Stimulated activated naive CD8-positive, alpha-beta T cell treated with anti-CD3 and anti-CD28 coated beads, Interleukin-15, Interleukin-2, amounts not matched to agents 100 U/mL and 50 U/mL, for 24 hours (primary cell): ENCODE data around the gene PTPRD.
"Not testable (repeated sequence)": the region's sequence is repeated elsewhere in the genome, so short reads cannot be mapped to it uniquely, and the experiment has no call there.

Experiments used
- ATAC-seq: fragments of 150-1000 bp; cut with Tn5 transposase; one replicate; pipeline ENCODE4 v1.10.0; 2021
- DNase-seq: peaks from one replicate; pipeline ENCODE4 v3.0.0; 2021

Gene PTPRD

DNA sequence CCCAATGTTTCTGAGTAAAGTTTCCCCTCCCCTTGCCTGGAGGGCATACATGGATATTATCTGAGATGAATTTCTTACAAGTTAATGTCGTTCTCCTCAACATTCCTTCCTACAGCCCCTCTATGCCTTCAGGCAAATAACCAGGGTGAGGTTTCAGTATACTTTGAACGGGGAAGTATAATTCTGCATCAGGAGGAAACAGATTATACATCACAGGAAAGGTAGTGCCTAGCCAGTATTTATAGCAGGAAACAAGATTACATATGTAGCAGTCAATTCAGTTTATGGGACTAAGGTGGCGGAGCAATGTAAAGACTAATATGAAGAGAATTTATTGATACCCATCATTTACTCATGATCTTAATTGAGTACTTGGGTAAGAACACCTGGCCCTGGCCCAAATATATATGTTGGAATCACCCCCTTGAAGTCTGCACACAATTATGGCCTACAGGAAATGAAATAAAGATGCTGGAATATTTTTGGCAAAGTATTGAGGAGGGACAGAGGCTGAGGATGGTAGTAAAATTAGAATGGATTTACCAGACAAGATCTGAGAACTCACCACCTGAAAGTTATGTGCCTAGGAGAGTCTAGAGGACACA, 661.1 kb downstream of the PTPRD start:
- no peak for ATAC-seq
- no peak for DNase-seq

DNA sequence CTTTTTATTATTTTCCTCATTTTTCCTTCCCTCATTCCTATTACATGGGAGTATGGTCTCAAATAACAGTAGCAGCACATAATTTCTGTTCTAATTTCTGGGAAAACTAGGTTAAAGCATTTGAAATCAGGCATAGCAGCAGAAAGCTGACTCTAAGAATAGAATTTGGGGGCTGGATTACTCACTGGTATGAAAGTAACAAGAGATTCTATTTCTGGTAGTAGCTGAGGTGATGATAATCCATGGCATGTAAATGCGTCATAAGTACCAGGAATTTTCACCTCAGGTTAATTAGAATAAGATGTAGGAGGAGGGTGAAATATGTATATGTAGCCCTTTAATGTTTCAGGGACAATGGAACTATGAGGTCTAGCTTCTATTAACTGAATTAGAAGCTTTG, 662.0 kb downstream of the PTPRD start:
- DNase-seq = no peak
- no peak for ATAC-seq

DNA sequence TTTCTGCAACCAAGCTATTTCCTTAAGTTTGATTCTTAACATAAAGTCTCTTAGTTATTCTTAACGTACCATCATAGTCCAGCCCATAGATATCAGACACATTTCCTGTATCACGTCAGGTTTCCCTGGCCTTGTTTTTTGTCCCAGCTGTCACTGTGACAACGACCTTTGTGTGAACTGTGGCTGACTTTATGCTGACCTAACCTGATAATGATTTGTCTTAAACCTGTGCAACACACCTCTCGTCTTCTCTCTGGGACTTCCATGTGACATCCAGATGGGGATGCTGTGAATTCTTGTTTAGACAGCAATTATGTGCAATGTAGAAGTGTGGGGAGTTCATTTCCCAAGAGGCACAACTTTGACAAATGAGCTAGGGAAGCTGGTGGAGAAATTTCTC, 662.8 kb downstream of the PTPRD start:
- no peak for ATAC-seq
- DNase-seq = no peak

DNA sequence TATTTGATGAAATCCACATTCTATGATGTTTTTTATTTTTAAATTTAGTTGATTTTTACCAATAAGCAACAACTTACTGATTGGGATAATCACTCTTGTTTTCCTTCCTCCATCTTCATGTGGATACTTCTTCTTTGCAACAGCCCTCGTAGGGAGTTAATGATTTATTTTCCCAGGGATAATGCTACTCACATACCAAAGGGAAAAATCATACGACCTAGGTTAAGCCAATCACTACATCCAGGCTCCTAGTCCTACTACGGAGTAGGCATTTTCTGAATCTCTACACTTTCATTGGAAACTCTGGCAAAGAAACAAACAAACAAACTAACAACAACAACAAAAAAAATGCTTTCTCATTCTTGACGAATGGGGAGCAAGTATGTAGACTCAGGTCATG, 663.4 kb downstream of the PTPRD start:
- DNase-seq (no peak), ATAC-seq (no peak)

DNA sequence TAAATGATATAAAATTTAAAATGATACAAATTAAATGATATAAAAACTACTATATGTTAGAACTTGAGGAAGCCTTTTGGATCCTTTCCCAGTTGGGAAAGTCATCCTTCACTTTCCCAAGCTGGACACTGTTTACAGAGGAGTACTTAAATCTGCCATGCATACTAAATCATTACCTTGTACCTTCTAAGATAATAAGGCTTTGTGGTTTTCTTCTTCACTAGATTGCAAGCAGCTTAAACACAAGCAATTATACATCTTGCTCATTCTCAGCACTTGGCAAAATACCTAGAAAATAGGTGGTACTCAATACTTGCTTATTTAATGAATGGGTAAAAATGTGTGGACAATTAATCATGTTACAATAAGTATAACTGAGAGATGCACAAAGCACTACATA, 666.8 kb downstream of the PTPRD start:
- no peak for ATAC-seq

DNA sequence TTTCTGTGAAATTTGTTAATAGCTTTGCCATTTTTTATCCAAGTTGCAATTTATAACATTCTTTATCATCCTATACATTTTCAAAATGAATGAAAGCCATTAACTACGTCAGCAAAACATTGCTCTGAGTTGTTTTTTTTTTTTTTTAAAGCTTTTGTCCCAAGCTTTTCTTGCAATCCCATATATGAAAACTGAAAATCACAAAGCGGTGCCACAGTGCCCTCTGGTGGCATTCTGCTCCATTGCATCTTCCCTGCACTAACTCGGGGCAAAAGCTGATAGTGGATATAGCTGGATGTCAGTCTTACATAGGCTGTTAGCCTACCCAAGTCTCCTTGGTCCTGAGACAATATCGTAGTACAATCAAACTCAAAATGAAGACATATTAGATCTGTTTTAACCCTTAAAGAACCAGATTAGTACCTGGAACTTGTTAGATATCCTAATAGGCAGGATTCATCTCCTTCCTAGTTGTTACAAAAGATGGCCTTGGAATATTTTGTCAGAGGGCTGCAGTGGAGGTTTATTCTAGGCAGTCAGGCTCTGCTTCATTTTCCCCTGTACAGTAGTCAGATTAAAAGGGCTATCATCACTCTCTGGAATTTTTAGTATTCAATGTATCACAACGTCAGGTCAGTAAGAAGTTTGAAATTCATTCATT, 669.9 kb downstream of the PTPRD start:
- peak; percentile 65 for ATAC-seq
- DNase-seq = peak; percentile 57

More for the DNA sequence above, 666.8 kb downstream of the PTPRD start:
- DNase-seq = no peak

DNA sequence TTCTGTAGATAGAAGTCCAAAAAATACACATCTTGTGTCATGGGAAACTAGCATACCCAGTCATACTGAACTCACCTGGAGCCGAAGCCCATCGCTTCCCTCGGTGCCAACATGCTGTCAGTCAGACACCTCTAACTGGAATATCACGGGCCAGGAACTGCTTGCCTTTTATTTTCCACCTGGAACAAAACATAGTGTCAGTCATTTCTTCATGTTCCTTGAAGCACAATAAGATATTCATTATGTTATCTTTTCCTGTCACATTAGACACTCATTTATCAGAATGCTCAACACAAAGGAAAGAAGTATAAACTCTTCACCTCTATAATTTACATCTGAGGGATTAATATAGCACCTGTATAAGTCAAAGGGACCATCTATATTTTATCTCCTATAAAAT, 674.4 kb downstream of the PTPRD start:
- DNase-seq (no peak), ATAC-seq (no peak)

DNA sequence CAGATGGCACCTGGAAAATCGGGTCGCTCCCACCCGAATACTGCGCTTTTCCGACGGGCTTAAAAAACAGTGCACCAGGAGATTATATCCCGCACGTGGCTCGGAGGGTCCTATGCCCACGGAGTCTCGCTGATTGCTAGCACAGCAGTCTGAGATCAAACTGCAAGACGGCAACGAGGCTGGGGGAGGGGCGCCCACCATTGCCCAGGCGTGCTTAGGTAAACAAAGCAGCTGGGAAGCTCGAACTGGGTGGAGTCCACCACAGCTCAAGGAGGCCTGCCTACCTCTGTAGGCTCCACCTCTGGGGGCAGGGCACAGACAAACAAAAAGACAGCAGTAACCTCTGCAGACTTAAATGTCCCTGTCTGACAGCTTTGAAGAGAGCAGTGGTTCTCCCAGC, 681.3 kb downstream of the PTPRD start:
- DNase-seq, ATAC-seq: not testable (repeated sequence)

DNA sequence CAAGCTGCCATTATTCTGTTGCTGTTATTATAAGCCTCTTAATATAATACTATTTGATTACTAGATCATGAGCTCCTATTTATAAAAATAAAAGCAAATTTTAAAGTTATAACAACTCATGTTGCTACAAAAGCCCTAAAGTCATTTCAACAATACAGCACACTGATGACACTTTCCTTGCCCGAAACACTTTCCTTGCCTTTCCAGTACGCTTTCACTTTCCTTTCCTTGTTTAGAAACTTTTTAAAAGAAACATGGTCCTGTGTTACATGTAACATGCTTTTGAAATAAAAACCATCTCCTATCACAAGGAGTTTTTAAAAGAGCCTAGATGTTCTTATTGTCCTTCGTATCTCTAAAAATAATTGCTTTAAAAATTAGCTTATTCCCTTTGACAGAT, 688.4 kb downstream of the PTPRD start:
- DNase-seq (no peak), ATAC-seq (no peak)

DNA sequence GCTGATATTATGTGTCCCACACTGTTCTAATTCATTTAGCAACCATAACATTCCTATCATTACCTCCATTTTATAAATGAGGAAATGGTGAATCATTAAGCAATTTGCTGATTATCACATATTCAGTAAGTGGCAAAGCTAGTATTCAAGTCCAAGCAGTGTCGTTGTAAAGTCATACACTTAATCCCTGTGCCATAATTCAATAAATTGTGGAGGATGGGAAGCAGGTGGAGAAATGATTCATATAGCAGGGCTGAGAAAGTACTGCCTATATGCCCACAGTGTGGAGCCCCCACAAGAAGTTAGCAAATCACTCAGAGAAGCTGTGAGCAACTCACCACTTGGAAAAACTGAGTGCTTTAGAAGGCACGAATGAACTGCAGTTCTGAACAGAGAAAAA, 691.0 kb downstream of the PTPRD start:
- DNase-seq = no peak
- no peak for ATAC-seq

DNA sequence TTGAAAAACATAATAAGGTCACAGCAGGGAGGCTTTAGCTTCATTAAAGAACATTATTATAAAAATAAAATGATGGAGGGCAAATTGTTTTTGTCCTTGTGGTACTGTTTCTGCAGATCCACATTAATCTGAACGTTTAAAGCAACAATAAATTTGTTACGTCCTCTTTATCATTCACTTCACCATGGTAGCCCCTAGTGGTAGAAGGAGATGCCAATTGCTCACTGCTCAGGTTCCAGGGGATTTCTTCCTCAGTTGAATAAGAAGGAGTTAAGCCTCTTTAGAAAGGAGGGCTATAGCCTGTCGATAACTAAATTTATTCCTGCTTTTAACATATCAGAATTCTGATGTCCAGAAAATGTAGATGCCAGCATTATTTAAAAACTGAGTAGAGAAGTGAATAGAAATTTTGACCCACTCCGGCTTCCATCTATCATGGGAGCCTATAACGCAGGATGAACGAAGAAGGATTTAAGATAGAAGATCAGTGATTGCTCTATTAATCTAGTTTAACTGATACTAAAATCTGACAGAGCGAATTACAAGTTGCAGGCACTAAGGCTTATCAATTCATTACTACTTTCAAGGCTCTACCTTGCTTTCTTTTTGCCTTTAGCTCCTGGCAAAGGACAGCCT, 692.3 kb downstream of the PTPRD start:
- ATAC-seq = no peak

DNA sequence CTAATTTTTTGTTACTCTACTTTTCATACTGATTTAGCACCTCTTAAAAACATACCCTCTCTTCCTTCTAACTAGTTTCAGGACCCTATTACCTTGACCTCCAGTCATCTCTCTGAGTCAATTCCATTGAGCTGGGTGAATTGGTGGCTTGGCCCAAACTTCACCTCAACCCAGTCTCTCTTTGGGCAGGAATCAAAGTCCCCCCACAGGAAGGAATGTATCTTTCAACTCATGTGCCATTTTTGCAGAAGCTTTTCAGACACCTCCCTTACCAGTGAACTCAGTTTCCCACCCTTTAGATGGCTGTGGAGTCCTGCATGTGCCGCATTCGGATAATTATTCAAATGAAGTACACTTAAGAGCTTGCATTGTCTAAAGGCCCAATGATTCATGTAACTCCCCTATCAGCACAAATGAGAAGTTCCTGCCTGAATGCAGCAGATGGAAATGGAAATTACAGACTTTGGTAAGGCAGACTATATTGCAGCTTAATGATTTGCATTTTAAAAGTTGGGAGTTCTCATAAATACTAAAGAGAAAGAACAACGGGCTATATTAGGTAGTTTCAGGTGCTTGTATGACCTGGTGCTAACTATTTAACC, 693.5 kb downstream of the PTPRD start:
- ATAC-seq (no peak), DNase-seq (no peak)

More for the DNA sequence above, 692.3 kb downstream of the PTPRD start:
- DNase-seq = no peak

DNA sequence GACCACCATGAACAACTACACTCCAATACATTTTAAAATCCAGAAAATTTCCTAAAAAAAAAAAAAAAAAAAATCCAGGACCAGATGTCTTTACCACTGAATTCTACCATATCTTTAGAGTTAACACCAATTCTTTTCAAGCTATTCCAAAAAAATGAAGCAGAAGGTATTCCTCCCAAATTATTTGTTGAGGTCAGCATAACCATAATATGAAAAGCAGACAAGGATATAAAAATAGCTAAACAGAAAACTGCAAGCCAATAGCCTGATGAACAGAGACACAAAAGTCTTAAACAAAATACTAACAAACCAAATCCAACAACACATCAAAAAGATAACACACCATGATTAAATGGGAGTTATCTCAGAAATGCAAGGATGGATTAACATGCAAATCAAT, 695.4 kb downstream of the PTPRD start:
- no peak for ATAC-seq
- DNase-seq = no peak

DNA sequence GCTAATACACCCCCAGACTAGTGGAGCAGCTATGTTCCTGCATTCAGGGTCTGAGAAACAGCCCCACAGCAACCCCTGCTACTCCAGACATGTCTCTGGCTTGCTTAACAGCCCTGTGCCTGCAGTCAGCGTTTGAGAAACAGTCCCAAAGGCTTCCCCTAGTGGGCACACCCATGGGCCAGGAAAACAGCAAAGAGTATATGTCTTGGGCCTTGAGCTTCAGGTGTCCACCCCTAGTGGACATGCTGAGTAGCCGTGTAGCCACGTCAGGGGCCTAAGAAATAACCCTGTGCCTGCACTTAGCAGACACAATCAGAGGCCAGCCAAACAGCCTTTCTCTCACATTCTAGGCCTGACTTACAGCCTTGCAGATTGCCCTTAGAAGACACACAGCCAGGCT, 698.6 kb downstream of the PTPRD start:
- no peak for ATAC-seq
- no peak for DNase-seq

DNA sequence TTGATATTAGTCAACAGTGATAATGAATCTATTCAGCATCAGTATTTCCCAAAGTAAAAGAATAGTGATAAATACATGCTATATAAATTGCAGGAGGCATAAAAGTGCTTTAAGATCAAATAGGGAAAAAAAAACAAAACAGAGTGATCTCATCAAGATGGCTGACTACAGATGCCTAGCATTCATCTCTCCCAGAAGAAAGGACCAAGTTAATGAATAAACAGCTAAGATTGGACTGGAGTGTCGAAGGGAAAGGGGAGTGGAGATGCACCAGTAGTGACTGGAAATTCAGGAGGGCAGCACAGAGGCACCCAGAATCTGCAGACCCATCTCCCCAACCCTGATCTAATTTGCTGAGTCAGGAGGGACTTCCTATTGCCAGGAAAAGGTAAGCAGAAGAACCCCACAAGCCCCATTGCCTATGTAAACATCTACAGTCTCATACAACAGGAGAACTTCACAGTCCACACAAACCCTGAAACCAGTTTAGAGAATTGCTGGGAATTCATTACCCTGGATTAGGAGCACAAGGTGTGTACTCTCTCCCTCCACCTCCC, 699.4 kb downstream of the PTPRD start:
- no peak for DNase-seq
- ATAC-seq = no peak

DNA sequence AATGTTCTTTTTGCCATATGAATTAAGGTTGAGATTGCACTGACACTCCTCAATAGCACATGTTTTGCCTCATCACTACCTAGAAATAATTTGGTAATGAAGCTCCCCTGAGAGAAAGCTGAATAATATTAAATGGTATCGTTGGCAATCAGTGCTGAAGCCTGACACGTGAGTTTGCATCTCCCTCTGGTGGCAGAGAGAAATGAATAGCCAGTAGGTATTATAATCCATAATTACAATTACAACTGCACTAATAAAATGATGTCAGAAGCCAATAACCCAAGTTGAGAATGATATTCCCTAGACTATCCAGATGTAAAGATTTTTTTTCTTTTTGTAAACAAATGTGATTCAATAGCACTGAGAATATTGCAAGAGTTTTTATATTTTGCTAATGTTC, 700.3 kb downstream of the PTPRD start:
- DNase-seq = no peak

DNA sequence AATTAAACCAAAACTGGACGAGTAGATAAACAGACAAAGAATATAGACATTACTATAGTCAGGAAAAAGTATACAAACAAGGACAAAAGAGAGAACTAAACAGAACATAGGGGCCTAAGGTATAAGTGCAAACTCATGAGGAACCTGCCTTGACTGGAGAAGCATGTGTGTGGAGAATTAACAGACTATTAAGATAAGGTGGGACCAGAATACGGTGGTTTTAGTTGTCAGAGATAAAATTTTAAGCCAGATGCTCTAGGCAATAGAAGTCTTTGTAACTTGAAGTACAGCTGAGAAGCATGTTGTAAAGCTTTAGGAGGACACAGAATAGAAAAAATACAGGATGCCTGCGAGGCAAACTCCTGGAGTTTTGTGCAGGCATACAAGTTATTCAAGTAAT, 707.1 kb downstream of the PTPRD start:
- DNase-seq (no peak), ATAC-seq (no peak)

More for the DNA sequence above, 700.3 kb downstream of the PTPRD start:
- ATAC-seq = no peak

DNA sequence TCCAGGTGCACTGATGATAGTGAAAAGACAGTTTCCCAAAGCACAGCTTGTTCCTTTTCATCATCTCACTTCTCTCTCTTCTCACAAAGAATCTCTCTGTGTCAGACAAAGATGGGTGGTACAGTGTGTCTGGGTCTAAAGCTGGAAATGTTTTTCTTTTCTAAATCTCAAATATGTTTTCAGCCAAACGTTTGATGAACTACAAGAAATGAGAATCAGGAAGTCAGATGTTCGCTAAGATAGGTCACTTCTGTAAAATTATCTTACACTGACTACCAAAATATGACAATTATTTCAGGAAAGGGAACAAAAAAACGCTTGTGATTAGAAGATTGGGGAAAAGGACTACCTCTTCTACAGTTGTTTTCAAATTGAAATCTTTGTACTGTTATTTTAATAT, 708.8 kb downstream of the PTPRD start:
- DNase-seq (no peak), ATAC-seq (no peak)

DNA sequence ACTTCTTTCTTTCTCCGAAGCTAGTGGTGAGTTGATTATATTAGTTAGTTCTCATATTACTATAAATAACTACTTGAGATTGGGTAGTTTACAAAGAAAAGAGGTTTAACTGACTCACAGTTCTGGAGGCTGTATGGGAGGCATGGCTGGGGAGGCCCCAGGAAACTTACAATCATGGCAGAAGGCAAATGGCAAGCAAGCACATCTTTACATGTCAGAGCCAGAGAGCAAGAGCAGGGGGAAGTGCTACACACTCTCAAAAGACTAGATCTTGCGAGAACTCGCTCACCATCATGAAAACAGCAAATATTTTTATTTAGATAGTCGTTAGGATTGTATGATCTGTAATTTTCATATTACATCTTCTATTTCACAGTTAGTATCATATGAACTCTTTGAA, 711.2 kb downstream of the PTPRD start:
- ATAC-seq (no peak), DNase-seq (no peak)

DNA sequence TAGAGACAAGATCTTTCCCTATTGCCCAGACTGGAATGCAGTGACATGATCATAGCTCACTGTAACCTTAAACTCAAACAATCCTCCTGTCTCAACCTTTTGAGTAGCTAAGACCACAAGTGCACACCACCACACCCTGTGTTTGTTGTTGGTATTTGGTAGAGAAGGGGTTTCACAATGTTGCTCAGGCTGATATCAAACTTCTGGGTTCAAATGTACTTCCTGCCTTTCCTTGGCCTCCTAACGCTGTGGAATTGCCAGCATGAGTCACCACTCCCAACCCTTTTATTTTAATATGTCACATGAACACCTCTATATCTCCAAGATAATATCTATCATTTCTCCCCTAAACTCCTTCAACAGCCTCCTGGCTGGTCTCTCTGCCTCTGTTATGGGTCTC, 719.0 kb downstream of the PTPRD start:
- no peak for DNase-seq
- ATAC-seq = no peak

DNA sequence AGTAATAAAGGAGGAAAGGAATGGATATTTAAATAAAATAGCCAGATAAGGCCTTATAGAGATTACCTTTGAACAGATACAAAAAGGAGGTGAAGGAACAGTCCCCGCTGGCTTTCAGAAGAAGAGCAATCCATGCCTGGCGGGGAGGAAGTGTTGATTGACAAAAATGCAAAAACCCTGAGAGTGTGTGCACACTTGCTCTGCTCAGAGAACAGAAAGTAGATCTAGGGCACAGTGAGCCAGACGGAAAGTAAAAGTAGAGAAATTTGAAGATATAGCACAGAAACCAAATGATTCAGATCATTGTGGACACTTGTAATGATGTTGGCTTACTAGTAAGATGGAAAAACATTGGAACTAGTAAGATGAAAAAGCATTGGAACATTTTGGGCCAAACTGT, 720.6 kb downstream of the PTPRD start:
- no peak for ATAC-seq
- no peak for DNase-seq

DNA sequence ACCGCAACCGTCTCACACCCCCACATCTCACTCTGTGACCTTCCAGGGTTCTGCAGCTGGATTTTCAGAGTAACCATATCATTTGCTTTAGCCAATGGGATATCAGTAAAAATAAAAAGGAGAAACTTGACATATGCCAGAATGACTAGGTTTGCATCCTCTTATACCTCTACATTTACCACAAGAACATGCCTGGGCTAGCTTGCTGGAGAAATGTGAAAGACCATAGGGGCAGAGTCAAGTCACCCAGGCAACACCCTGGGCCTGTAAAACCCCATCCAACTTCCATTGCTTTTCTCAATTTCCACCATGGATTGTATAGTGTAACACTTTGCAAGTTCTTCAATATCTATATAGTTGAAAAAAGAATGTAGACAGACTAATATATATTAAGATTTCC, 731.1 kb downstream of the PTPRD start:
- no peak for ATAC-seq
- no peak for DNase-seq

DNA sequence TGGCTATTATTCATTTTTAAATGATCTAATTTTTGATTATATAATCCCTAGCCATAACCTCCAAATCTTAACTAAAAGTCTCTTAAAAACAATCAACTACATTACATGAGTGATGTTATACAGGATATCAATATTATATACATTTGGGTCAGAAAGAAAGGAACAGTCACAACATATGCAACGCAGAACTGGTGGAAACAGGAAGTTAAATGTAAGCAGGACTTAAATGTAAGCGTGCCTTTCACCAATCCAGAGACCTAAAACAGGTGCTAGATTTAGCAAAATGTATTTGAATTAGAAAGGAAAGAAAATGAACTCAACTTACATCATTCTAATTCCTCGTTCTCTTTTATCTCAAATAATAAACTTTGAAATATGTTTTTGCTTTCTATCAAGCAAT, 738.5 kb downstream of the PTPRD start:
- DNase-seq (no peak), ATAC-seq (no peak)
